NCI-H446 (cell line): ENCODE results near the gene ADAMTS6.
"Not testable (repeated sequence)": the region's sequence is repeated elsewhere in the genome, so short reads cannot be mapped to it uniquely, and the experiment has no call there.

Source experiments
- DNase-seq, 2 experiments: peaks; one replicate each; lab custom pipeline; 2025; lab: John Stamatoyannopoulos, UW

Gene ADAMTS6

DNA sequence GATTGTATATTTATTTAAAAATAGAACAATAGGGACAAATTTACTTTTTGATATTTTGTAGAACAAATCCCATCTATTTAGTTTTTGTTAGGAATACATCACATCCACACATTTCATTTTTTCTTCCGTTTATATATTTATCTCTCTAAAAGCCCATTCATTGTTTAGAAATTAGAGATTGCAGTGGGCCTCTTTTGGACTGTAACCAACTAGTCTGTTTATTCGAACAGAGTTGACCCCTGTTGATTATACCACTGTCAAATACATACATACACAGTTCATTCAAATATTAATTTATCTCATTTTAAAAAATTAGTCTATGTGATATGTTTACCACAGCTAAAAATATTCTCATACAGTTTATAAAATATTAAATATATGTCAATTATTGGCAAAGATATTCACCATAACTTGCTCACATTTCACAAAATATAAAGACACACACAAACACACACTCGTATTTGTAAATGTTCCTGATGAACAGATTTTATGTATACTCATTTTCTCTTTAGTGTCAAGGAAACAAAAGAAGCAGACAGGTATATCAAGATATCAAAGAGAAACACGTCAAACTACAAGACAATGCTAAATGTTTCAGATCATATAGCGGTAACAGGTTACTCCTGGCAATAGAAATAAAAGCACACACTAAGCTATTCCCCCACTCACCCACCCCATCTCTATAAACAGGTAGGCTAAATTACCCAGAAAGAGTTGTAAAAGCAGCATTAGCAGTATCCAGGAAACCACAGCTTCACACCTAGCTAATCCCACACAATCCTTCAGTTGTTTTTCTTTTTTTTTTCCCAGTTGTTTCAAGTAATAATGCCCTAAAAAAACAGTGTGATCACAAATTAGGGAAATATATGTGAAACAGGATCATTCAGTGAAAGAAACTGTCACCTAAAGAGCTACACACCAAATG is 283.9 kb downstream of the ADAMTS6 start:
- DNase-seq, result no peak

DNA sequence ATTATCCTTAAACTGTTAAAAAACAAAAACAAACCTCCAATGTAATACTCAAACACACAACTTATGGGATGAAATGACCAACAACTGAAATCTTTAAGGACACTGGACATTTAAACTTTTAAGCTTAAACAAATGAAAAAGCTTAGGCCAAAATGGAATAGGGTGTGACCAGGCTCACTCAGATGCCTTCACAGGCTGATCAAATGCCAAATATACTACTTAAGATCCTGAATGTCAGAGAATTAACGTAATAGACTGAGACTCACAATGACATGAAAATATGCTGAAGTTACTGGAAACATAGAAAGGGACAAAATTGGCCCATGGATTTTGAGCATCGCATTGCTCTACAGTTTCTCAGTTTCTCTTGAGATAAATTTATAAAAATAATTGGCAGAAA is 286.8 kb downstream of the ADAMTS6 start:
- DNase-seq, result no peak

DNA sequence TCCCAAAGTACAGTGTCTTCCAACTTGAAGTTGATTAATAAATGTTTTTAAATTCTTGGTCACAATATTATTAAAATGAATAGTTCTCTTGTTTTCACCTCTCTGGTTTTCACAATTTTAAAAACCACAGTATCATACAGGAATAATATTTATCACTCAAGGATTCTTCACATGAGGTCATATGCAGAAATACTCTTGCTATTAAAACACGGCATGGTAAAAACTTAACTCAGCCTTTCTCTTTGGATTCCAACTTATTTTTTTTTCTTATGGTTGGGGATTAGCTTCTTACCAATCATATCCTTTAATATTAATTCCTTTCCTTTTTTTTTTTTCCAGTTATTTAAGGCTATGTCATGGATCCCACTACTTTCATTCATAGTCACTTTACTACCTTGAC is 289.4 kb downstream of the ADAMTS6 start:
- DNase-seq, result no peak

DNA sequence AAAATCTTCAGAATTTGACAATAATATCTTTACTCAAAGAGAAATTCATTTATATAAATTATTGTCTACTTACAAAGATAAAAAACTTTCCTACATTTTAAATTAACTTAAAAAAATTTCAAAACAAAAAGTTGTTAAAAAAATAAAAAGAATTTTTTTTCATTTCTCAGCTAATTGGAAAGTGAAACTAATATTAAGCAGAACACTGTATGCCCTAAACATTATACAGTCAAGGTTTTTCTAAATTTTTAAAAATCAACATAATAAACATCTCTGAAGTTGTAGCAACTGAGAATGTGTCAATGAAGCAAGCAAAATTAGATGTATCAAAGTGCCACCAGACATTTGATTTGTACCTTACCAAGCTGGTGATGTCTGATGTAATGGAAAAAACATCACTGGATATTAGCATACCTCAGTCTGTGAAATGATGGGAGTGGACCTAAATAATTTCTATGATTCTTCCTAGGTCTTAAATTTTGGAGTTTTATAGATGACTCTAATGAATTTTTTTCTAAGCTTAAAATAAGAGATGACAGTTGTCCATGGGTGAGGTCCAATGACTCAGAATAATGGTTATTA is 290.1 kb downstream of the ADAMTS6 start:
- no peak for DNase-seq

DNA sequence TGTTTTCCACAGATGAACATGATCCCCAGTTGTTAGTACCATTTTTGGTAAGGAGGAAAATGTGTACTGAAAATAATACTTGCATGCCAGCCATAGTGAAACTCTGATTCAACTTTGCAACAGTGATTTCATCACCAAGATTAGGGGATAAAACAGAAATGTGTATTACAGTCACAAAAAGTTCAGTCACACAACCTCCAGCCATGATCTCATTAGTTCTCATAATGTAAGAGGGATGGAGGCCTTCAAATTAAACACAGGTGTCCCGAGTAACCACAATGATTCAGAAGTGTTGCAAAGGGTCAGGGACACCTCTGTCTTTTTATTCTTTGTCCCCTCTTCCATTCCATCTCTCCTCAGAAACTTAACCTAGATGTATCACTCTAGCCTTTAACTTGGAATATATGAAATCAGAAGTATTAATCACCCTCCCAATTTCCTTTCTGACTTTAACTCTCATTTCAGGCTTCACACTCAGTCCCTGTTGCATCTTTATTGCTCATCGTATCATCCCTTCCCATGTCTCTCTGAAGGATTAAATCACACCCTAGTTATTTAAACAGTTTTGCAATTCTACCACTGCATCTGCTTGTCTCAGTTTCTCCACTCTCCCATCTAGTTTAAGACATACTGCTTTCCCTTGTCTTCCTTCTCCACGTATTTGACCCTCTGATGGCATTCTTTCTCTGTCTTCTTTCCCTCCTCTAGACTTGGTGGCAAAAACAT is 291.2 kb downstream of the ADAMTS6 start:
- DNase-seq, result no peak

DNA sequence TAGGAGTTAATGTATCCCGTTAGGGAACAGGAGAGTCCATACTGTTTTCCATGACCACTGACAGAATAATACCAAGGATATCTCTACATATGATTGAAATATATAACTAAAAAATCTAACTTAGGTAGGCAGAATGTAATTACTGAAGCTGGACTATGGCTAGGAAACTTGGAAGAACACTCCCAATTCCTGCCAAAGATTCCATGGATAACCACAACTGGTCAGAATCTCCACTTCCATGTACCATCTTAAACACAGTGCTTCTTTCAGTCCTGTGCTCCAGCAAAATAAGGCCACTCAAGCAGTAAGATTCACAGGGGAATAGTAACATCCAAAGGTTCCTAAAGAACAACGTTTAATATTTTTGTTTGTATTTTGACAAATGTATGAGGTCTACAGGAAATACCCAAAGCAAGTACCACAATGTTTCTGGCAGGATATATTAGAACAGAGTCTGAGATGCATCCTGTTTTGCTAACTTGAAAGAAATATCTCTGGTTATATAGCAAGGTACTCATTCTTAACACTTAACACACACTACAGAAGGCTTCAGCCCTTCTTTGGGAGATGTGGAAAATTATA is 295.0 kb downstream of the ADAMTS6 start:
- DNase-seq, result no peak

DNA sequence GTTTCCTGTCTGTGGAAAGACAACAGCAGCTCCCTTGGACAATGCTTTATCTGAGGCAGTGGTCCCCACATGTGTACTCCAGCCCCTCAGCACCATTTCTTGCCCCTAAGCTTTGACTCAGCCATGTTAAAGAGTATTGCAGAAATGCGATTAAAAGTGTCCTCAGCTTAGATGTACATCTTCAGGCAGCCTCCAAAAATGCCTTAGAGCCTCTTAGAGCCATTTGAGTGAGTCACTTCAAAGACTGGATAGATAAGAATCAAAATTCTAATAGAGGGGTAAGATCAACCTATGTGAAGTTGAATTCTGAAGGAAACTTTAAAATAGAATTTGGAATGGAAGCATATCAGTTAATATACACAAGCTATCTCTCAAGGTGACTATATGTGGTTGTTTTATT is 296.3 kb downstream of the ADAMTS6 start:
- no peak for DNase-seq

DNA sequence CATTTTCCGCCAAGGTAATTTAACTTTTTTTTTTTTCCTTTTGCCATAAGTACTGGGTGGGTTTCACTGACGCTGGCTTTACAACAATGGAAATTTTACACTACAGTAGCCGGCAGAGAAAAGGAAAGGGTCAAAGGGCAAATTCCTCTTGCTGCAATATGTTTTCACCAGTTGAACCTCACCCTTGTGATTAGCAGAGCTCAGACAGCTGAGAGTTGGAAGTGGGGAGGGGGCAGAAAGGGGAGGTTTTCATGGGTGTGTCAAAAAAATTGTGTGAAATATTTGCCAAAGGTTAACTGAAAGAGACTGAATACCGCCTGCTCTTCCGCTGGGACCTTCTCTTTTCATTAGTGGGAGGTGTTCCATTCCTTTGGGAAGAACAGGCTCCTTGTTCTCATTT is 296.9 kb downstream of the ADAMTS6 start:
- no peak for DNase-seq

DNA sequence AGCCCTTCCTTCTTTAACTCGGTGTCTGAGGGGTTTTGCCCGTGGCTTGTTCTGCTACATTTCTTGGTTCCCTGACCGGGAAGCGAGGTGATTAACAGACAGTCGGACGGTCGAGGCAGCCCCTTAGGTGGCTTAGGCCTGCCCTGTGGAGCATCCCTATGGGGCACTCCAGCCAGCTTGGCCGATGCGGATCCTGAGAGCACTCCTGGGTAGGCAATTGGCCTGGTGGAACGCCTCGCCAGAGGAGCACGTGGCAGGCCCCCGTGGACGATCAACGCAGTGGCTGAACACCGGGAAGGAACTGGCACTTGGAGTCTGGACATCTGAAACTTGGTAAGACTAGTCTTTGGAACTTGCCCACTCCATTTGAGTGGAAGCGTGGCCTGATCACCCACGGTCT is 307.5 kb downstream of the ADAMTS6 start:
- not testable (repeated sequence) for DNase-seq

DNA sequence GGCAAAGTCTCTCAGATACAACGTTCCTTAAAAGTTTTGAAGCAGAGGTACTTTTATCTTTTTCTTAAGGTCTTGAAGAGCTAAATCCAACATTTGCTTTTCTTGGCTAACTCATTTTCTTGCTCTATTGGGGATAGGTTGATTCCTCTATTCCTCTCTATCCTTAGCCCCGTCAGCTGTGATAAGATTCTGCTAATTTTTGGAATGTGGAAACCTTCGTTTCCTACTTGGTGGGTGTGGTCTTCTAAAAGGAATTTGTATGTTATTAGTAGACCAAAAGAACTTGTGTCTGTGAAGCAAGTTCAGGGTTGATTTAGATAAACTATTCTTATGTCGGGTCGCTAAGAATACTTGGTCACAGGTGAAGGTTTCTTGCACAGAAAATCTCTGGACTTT is 308.6 kb downstream of the ADAMTS6 start:
- DNase-seq, result no peak

DNA sequence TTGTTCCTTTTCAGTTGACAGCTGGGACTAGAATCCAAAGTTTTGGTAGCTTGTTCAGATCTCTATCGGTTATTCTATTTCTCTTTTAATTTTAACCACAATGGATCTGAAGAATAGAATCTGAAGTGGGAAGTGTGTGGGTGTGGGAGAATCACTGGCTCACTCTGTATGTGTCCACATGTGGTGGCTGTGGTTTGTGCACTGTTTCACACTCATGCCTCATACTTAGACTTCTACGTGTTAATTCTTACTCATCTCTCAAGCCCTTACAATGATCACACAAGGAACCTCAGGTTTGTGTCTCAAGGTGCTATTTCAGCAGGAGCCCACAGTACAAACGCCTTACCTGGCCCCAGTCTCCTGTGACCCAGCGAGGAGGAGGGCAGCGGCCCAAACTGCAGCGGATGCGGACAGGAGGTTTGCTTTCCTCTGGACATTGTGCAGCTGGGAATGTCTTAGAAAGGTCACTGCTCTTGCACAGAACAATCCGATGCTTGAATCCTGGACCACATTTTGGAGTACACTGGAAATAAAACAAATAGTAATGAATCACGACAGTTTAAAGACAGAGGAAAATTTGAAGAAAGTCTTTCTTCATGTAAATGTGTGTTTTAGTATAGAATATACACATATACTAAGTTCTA is 309.1 kb downstream of the ADAMTS6 start:
- no peak for DNase-seq

DNA sequence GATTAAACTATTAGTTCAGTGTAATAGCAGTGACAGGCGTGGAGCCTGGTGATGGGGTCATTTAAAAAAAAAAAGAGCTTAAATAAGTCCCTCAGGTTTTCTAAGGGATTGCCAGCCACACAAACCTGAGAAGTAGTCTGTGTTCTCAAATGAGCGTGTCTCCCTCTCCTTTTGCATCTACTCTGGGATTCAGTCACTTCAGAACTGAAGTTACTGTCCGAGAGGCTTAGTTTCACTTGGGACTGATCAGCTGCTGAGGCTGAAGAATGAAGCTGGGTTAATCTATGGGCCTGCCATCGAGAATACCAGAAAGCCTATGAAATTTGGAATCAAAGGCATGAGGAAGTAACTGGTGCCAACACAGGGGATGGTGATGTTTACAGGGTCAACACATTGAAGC is 310.1 kb downstream of the ADAMTS6 start:
- DNase-seq, result no peak

DNA sequence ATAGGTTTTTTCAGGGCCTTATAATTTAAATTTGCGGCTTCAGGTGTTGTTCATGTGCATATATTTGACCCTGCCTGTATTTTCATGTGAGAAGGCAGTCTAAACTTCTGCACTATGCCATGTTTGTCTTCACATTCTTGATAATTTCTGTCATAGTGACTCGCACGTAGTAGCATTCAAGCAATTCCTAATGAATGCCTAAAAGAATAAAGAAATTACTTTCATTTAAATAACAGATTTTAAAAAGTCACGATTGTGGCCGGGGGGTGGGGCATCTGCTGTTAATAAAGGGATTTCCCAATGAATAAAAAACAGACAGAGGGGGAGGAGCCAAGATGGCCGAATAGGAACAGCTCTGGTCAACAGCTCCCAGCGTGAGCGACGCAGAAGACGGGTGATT is 318.0 kb downstream of the ADAMTS6 start:
- DNase-seq, result no peak

DNA sequence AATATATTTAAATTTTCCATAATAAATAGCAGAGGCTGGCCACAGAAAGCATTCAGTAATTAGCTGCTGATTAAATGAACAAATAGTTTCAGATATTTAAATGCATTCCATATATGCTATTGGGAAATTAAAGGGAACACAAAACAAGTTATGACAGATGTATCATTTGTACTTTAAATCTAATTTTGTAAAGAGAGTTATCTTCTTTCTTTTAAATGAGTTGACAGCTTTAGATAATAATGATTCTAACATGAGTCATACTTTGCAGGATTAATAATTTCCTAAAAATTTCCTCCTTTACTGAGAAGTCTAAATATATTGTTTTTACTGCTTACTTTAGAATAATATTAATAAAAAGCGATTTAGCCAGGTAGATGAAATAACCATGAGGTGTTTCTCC is 320.1 kb downstream of the ADAMTS6 start:
- DNase-seq, result no peak

DNA sequence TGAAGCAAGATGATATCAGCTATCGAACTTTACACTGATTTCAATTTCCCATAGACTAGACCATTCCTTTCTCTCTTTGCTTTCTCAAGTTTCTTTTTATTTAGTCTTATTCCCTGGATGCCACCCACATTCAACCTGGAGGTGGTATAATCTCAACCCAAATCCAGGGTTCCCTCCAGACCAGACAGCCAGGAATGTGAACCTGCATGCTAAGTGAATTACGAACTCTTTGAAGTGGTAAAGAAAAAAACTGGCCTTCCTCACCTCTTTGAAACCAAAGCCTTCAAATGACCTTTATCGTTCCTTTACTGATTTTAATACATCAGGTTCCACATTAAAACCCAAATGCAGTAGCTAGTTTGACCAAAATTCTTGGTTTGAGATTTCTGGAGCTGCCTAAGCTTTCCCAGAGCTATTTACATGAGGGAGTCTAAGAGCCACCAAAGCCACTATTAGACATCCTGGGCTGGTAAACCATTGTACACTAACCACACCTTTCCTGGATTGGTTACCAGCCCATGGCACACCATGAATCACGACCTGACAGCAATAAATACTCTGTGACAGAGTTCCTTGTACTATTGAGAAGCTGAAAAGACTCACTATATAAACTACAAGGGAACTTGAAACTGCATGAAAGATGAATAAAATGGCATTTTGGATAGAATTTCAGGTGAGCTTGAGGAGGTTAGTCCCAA is 323.7 kb downstream of the ADAMTS6 start:
- no peak for DNase-seq

DNA sequence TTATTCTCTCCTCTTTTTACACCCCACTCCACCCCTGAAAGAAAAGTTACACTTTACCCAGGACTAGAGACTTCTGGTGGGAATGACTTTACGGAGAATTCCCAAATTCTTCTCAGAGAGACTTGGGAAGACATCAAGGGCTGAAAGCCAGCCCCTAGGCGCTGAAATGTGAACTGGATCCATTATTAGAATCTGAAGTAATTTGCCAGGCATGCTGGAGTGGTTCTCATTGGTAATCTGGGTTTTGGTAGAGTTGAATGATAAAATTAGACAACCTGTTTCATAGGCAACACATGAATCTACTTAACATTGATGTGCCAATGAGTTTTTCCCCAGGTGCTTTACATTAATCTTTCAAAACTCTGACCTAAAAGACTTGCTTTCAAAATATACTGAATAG is 324.8 kb downstream of the ADAMTS6 start:
- DNase-seq, result no peak

DNA sequence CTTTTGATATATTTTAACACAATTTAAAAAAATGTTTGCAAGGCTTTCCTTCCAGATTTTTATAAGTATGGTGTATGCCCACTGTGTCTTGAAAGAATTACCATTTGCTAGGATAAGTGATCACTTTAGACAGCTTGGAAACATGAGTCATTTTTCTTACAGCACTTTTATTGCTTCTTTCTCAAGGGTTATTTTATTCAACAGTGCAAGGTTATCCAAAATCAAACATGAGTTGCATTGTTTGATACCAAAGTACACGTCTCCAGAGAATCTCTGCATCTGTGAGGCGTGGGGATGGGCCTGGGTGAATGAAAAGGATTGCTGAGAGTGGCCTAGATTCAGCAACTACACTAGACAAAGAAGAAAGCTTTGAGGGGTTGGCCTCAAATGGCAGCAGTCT is 329.6 kb downstream of the ADAMTS6 start:
- no peak for DNase-seq

DNA sequence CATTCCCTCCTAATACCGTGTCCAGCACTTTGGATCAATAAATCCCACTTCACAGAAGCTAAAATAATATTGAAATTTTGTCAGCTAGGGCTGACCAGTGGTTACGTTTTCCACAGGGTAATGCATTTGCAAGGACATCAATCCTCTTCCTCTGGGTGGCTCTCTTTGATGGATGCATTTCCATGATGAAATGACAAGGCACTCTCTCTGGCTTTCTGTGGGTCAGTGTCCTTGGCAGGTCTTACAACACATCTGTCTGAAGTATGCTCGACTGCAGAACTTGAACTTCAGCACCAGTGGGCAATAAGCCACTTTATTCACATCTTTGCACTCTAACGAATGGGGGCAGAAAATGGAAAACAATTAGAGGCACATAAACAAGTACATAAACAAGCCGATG is 330.1 kb downstream of the ADAMTS6 start:
- DNase-seq, result no peak

DNA sequence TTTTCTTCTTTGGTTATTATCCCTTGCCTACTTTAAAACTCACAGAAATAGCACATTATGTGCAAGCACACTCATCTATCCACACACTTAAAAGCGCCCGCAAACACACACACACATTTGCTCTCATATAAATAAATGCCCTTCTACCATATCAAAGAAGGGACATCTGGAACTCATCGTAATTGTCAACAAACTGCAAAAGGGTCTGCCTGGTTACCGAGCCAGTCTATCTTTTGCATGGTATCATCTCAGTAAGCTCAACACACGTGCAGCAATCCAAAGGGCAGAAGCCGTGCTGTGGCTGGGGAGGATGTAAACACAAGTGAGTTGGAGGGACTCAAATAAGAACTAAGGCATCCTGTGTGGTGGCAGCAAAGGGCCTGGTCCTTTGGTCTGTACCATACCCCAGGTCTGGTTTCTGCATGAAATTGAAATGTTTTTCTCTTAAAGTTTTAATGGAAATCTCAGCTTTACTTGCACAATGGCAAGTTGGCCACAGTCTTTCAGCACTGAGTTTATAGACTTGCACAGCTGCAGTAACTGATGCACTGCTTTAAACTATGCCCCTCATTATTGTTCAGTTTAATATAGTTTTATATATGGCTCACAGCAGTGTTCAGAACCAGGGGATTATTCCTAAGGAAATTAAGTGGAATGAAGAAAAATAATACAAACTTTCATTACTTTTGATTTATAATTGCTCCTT is 331.0 kb downstream of the ADAMTS6 start:
- no peak for DNase-seq

DNA sequence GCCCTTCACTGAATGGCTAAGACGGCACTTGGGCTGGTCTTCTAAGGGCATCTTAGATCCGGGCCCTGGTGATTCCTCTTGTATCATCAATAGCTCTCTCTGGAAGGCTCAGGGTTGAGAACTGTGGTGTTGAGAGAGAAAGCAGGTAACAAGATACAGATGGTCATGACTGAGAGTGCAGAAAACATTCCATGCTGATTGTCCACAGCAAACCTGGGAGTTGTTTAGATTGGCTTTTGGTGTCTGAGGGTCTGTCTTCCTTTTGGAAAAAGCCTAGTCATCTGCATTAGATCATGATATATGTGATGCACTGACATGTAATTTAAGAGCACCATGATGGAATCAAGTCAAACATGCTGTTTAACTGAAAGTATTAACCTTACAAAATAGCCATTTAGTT is 331.9 kb downstream of the ADAMTS6 start:
- DNase-seq, result no peak
